ENCODE data around the gene KRT16. TPM values are rescaled to one million over a fixed set of nuclear protein-coding genes. Genes with fewer than 3 reads are reported as not detected.
"Not testable (repeated sequence)": the region's sequence is repeated elsewhere in the genome, so short reads cannot be mapped to it uniquely, and the experiment has no call there.

The KRT16 gene
- polyA plus RNA-seq, 3 donors = not detected

DNA sequence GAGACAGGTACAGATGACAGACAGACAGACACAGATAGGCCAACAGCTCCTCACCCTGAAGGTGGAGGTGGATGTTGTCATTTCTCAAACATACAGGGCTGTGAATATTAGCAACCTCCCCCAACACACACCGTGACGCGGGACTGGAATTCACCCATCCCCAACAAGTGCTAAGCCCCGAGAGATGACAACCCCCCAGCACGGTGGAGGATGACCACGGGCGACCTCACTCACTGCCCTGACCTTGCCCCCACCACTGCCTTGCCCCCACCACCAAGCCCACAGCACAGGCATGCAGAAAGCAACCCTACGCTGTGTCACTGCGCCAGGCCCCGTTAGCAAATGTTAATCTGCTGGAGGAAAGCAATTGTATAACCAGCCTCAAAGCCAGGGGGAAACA, 16.7 kb upstream of the KRT16 start:
- no peak for DNase-seq (ENCODE audit: low read depth in 3 of 3, low spot score in 2 of 3)

DNA sequence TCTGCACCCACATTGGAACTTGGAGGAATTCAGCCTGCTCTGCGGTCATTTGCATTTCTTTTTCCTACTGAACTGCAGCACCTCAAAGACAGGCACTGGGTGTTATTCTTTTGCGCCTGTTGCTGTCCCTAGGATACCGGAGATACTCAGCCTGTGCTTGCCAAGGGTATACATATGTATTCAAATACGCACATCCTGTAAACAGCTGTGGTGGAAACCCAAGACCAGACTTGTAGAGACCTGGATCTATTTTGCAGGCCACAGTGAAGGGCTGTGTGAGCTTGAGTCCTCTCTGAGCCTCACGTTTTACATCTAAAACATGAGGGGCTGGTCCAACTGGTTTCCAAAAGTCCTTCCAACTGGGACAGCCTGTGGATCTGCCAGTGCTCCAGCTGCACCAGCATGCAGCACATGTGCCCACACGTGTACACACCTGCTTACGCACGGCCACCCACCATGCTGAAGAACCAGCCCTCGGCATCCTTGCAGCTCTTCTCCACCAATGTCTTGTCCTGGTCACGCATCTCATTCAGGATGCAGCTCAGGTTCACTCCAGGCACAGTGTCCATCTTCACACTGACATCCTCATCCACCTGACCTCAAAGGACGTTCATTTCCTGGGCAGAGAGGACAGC, 16.2 kb upstream of the KRT16 start:
- not testable (repeated sequence) for DNase-seq (ENCODE audit: low read depth in 3 of 3, low spot score in 2 of 3)

DNA sequence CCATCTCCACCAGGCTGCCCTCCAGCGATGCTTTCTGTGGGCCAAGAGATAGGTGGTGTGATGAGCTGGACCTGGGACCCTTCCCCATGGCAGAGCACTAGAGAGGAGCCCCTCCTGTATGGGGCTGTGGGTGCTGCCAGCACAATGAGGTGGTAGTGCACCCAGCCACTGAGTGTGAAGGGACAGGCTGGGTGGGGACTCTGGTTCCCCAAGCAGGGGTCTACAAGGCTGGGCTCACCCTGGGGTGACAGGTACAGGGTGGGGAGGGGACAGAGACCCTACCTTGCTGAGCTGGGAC, 15.5 kb upstream of the KRT16 start:
- DNase-seq (ENCODE audit: low read depth in 3 of 3, low spot score in 2 of 3) = not testable (repeated sequence)

DNA sequence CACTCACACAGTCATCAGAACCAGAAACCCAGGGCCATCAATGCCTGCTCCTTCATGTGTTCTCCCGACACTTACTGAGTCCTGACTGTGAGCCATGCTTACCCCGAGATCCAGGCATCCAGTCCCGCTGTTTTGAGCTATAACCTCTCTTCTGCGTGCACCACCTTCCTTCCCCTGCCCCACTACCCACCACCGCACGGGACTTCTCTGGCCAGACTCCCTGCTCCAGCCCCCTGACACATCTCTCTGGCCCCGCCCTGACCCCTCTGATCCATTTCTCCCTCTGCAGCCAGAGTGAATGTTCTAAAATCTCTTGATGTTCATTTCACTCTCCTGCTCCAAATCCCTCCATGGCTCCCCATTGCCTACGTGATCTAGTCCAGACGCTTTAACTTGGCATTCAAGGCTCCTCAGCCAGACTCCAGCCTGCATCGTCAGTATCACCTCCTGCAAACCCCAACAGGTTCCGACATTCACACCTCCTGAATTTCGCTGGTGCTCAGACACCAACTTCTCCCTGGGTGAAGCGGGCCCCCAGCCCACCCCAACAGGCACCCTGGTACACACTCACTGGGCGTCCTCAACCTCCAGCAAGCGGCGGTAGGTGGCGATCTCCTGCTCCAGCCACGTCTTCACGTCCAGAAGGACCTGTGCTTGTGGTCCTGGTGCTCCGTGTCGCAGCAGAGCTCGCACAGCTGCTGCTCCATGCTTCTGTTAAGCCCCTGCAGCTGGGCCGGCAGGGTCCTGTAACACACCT, 14.9 kb upstream of the KRT16 start:
- no peak for DNase-seq (ENCODE audit: low read depth in 3 of 3, low spot score in 2 of 3)

DNA sequence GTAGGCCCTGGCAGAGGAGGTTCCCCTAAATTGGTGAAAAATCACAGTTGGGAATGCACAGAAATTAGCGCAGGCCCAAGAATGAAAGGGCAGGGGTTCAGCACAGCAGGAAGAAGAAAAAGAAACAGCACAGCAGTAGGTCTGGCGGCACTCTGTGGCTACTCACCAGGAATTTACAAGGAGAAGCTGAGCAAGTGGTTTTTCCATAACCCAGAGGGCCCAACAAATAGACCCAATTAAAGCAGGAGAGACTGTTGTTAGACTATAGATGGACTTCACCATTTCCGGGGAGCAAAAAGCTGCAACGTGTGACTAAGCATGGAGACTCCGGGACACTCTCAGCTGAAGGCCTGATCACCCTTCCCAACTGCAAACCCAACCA, 14.3 kb upstream of the KRT16 start:
- DNase-seq (ENCODE audit: low read depth in 3 of 3, low spot score in 2 of 3) = not testable (repeated sequence)

DNA sequence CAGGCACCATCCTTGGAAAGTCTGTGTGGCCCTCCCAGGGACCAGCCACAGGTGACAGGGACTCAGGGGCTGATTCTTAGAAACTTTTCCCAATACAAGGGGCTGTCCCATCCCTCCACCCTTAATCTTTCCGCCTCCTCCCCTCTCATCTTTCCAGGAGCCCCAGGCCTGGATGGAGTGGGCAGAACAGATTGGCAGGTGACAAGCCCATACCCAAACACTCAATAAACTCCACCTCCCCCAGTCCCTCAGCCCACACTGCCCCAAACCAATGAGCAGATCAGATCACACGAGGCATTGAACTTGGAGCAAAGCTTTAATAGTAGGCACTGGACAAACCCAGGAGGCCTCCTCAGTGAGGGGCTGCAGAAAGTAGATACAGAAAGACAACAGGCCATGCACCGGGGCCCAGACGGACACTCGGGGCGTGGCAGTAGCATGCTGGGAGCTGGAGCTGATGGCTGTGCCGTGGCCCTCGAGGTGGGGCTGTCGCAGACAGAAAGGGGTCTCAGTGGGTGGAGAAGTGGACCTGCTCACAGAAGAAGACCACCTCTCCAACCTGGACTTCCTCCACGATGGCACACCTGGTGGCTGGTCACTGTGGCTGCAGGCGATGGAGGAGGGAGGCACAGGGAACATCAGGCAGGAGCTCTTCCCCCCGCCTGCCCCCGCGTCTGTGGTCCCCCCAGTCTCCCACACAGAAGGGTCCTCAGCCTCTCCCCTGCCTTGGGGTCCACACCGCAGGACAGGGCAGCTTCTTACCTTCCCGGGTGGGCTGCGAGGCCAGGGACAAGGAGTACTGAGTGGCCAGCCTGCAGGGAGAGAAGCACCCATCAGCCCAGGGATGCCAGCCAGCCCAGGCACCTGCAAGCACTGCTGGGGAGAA, 13.7 kb upstream of the KRT16 start:
- not testable (repeated sequence) for DNase-seq (ENCODE audit: low read depth in 3 of 3, low spot score in 2 of 3)

DNA sequence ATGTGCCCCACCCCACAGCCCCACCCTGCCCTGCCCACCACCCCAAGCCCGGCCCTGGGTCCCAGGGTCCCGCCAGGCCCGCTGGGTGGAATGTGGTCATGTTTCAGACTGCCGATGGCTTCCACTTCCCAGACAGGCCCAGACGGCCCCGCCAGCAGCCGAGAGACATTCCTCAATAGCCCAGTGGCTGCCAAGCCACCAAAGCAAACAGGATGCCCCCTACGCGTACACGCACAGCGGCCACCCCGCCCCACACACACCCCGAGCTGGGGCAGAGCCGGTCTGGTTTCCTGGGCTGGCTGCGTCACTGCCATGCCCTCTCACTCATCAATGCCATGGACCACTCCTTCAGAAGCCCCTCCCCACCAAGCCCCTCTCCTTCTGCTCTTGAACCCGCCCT, 13.0 kb upstream of the KRT16 start:
- DNase-seq (ENCODE audit: low read depth in 3 of 3, low spot score in 2 of 3) = no peak

DNA sequence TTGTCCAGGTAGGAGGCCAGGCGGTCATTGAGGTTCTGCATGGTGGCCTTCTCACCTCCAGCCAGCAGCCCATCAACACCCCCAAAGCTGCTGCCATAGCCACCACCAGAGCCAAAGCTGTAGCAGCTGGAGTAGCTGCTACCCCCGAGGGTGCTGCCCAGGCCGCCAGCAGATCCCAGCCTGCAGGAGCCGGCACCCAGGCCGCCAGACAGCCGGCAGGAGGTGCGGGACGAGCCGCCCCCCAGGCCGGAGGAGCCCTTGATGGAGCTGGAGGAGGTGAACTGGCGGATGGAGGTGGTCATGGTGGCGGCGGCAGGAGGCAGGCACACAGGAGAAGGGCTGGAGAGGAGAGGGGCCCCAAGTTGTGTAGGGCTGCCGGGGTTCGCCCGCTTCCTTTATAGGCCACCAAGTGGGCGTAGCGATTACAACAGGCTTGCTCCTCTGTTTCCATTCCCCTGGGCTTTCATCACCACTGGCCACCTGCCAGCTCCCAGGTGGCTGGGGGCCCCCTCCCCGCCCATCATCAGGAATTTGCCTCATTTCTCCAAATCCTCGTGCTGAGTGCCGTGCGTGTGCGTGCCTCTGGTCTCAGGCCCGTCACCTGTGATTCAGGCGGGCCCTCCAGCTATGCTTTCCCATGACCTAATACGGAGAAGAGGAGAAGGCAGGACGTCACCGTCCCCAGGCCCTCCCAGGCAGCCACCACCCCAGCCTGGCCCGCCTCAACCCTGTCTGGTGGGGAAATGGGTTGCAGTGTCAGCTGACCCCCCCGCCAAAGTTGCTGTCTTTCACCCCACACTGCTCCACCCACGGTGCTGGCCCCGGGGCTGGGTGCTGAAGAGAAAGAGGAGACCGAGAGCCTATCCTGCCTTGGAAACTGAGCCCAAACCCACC, 11.9 kb upstream of the KRT16 start, which contains the start of gene KRT17:
Gene KRT17 (minus strand): TSS at position 368 of the 894 bp plus-strand sequence. CDS start 66 bp downstream, at position 302.
- no peak for DNase-seq (ENCODE audit: low read depth in 3 of 3, low spot score in 2 of 3)

DNA sequence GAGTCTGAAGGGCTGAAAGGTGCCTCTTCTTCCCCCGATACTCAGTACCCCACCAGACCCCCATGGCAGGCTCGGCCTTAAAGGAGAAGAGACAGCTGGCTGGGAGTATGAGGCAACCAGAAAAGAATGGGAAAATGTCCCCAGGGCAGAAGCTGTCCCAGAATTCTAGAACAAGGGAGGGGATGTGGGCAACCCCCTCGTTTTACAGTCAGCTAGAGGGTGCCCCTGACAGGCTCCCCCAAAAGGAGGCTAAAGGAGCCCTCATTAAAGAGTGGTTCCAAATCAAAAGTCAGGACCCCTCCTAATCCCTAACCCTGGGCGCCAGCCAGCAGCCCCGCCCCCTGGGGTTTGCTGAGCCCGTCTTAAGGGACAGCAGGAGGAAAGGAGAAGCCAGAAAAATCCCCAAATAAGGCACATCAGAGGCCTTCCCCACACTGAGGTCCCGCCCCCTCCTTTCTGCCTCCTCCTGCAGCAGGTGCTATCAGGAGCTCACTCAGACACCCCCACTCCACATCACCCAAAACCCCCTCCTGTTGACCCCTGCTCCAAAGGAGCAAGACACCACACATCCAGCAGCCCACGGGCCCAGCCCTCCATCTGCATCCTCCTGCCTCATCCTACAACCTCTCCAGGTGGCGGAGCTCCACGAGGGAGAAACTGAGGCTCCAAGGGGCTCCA, 10.8 kb upstream of the KRT16 start:
- not testable (repeated sequence) for DNase-seq (ENCODE audit: low read depth in 3 of 3, low spot score in 2 of 3)

DNA sequence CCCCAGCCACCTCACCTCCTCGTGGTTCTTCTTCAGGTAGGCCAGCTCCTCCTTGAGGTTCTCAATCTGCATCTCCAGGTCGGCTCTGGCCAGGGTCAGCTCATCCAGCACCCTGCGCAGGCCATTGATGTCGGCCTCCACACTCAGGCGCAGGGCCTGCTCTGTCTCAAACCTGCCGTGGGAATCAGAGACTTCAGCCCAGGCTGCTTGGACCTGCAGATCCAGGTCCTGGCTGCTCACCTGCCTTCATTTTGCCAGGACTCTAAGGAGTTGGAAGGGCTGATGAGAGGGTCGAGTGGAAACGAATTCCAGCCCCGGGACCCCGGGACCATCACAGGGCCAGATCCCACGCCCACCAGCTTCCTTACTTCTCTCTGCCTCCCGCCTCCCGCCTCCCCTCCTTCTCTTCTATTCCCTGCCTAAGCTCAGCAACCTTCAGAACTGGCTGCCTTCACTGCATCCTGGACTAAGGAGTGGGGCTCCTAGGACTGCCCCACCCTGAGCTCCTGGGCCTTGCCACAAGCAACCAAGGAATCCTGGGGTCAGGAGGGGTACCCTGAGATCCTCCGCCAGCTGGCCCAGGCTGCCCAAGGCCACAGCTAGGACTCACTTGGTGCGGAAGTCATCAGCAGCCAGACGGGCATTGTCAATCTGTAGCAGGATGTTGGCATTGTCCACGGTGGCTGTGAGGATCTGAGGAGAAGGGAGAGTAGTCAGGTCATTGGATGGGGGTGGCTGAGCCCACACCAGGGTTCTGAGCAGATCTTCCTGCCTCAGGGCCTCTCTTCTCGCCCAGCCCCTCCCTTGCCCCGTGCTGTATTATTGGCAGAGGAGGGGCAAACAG, 10.0 kb upstream of the KRT16 start:
- DNase-seq (ENCODE audit: low read depth in 3 of 3, low spot score in 2 of 3) = not testable (repeated sequence)

DNA sequence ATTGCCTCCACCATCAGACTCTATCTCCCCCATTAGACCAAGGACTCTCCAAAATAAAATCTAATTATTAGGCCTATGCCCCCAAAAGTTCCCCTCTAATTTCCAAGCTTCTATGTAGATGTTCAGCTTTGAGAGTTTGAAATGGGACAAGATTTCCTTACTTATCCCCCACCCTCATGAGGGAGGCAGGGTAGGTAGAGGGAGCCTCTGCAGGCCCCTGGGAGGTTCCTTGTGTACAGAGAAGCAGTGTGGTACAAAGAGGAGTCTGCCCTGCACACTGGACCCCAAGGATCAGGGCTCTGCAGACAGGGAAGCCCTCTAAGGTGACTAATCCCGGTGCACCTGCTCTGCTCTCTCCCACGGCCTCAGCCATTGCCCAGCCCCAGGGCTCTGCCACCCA, 9.3 kb upstream of the KRT16 start:
- DNase-seq (ENCODE audit: low read depth in 3 of 3, low spot score in 2 of 3) = no peak

DNA sequence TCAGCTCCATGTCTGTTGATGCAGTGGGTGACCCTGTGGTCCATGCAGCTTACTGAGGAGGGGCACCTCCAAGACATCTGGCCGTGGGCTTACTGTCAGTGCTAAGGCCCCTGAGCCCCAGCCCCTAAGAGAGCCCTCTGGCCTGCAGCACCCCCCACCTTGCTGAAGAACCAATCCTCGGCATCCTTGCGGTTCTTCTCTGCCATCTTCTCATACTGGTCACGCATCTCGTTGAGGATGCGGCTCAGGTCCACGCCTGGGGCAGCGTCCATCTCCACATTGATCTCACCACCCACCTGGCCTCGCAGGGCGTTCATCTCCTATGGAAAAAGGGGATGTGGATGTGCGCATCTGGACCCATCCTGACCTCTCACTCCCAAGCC, 8.9 kb upstream of the KRT16 start:
- not testable (repeated sequence) for DNase-seq (ENCODE audit: low read depth in 3 of 3, low spot score in 2 of 3)

DNA sequence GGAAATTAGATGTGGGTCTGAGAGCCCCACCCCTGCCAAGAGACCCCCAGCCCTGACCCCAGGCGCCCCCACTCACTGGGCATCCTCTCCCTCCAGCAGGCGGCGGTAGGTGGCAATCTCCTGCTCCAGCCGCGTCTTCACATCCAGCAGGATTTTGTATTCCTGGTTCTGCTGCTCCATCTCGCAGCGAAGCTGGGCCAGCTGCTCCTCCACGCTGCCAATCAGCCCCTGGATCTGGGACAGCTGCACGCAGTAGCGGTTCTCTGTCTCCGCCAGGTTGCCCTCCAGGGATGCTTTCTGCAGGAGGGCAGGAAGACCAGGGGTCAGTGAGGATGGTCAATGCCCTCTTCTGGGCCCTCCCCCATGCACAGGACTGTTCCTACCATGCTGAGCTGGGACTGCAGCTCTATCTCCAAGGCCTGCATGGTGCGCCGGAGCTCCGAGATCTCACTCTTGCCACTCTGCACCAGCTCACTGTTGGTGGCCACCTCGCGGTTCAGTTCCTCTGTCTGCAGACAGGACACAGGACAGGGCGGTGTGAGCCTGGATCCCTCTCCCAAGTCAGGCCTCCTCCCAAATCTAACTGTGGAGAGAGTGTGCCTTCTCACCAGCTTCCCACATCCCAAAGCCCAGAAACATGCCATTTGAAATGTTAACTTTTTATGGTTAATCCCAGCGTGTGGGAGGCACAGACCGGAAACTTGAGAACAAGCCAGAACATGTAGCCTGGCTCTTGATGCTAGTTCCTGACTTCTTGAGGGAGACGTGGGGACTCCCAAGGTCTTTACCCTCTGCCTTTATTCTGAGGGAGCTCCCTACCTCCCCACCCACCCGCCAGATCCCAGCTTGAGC, 8.2 kb upstream of the KRT16 start:
- no peak for DNase-seq (ENCODE audit: low read depth in 3 of 3, low spot score in 2 of 3)

DNA sequence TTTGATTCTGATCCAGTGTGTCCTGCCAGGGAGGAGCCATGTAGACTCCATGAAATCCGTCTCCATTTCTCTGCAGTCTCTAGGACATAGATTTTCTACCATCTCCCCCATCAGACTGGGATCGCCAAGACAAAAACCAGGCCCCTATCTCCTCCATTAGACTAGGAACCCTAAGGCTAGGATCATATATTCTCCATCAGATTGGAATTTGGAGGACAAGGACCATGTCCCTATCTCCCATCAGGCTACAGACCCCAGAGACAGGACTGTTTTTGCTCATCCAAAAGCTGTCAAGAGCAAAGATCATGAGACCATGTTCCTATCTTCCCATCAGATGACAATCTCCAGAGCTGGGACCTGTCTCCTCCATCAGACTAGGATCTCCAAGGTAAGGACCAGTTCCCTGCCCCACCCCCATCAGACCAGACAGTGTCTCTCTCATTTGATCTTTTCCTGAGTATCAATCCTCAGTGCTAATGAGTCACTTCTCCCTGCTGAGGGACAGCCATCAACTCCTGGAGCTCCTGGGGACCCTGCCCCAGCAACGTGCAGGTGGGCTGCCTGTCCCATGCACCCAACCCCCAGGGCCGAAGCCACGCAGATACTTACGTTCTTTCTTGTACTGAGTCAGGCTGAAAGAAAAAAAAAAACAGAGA, 7.5 kb upstream of the KRT16 start:
- not testable (repeated sequence) for DNase-seq (ENCODE audit: low read depth in 3 of 3, low spot score in 2 of 3)

DNA sequence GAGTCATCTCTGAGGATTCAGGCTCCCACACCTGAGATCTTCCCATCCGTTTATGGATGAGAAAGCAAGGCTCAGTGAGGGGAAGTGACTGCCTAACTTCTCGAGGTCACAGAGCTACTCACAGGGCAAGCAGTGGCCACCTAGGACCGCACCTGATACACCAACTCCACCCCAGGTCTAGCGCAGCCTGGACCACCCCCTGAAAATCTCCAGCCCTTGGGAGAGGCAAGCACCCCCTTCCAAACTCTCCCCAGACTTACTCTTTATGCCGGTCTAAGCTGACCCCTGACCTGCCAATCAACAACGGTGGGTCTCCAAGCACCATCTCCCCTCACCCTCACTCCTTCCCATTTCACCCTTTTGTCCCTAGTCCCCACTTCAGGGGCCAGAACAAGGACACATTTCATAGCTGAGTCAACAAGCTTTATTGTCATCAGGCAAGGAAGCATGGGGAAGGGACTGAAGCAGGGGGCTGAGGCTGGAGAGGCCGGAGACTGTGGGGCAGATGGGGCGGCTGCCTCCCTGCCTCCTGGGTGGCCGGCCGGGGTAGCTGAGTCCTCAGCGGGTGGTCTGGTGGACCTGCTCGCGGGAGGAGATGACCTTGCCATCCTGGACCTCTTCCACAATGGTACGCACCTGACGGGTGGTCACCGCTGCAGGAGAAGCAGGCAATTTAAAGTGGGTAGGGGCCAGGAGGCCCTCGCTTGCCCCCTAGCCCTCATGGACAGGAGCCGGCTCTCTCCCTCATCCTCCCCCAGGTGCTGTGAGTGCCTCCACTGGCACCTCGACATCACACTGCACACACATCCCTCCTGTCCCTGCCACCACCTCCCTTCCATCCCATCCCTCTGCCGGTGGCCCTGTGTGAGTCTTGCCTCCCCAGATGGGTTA, 6.7 kb upstream of the KRT16 start:
- no peak for DNase-seq (ENCODE audit: low read depth in 3 of 3, low spot score in 2 of 3)

DNA sequence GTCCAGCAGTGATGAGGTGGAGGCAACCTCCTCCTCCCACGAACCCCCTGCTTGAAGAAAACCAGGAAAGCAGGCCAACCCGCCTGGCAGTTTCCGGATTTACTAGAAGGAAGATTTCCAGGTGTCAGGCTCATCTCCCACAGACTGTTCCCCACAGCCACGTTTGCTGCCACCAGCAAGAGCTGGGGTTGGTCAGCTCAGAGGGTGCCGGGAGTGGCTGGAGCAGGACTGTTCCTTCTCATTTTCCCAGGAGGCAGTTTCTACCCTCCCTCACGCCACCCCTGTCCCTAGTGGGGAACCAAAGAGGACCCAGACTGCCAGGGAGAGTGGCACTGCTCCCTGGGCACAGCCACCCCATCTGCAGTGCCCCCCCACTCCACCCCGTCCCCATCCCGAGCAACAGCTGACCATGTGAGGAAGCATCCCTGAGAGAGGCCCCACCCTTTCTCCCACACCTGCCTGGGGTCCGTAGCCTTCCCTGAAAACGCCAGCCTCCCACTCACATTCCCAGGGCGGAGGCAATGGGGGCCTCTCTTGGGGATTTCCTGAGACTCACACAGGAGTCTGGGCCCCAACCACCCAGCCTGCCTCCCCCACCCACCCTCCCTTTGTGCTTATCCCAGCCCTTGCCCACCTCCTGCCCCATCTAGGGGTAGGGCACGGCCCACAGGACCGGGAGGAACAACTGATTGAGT, 5.9 kb upstream of the KRT16 start:
- no peak for DNase-seq (ENCODE audit: low read depth in 3 of 3, low spot score in 2 of 3)
